GM23338 (cell line): ENCODE data around the gene KLK1.

Experiments used
- CREB1 ChIP-seq: fragments of 250-450 bp; sonication (Bioruptor Pico); IDR thresholded peaks from 2 replicates; pipeline ENCODE4 v1.5.0; 2020; ENCODE audit warnings: low read depth, mild to moderate bottlenecking, moderate library complexity
- CTCF ChIP-seq, 2 experiments: fragments of 200-600 bp in 1 of 2; sonication (generic) in 1 of 2; conservative IDR thresholded peaks; 2 replicates each; pipeline versions ENCODE4 v1.5.1 to v1.6.1; 2016 to 2017; ENCODE audit warnings: antibody characterized with exemption in 2 of 2, low read depth in 2 of 2, mild to moderate bottlenecking in 2 of 2, moderate library complexity in 1 of 2
- ETS1 ChIP-seq: IDR thresholded peaks from 2 replicates; pipeline ENCODE4 v1.6.1; 2016; ENCODE audit warnings: antibody characterized with exemption
- EZH2 ChIP-seq: fragments of 200-600 bp; sonication (generic); IDR thresholded peaks from one replicate; pipeline ENCODE4 v1.8.0; 2017; ENCODE audit warnings: antibody characterized with exemption, mild to moderate bottlenecking, low read depth; ENCODE audit not compliant: unreplicated experiment
- EZH2phosphoT487 ChIP-seq: fragments of 200-600 bp; sonication (generic); IDR thresholded peaks from one replicate; pipeline ENCODE4 v1.8.1; 2018; ENCODE audit warnings: antibody characterized with exemption; ENCODE audit not compliant: unreplicated experiment
- POLR2AphosphoS5 ChIP-seq: IDR thresholded peaks from 2 replicates; pipeline ENCODE4 v1.6.1; 2016; ENCODE audit warnings: antibody characterized with exemption, low read depth
- REST ChIP-seq: IDR thresholded peaks from one replicate; pipeline ENCODE4 v1.6.1; 2018; ENCODE audit warnings: antibody characterized with exemption; ENCODE audit not compliant: unreplicated experiment
- STAT1 ChIP-seq: IDR thresholded peaks from one replicate; pipeline ENCODE4 v1.6.1; 2016; ENCODE audit warnings: antibody characterized with exemption; ENCODE audit not compliant: unreplicated experiment
- ZNF331 ChIP-seq: fragments of 250-450 bp; sonication (Bioruptor Pico); IDR thresholded peaks from 2 replicates; pipeline ENCODE4 v1.5.0; 2020; ENCODE audit warnings: low read depth, mild to moderate bottlenecking, moderate library complexity

GRCh38 chr19:50835785-50836542, 12.4 kb upstream of the KLK1 start:
- TF ChIP-seq POLR2AphosphoS5 (peak; percentile 93), CTCF (conservative IDR thresholded peaks at IDR 0.05; ENCODE audit: low read depth in 2 of 2) (peak; percentile 28 to 40), REST (no peak), EZH2 (no peak), STAT1 (no peak), CREB1 (CRISPR knock-in tag) (peak; percentile 81), EZH2phosphoT487 (no peak), ETS1 (no peak), ZNF331 (CRISPR knock-in tag) (no peak)
